NCI-H187 (cell line): ENCODE data around the gene SF3A1.
A peak's percentile ranks its signal among the peaks of the same experiment; 100 is the strongest.

Source experiments
- DNase-seq, 2 experiments: peaks; one replicate each; lab custom pipeline; 2025; lab: John Stamatoyannopoulos, UW

Gene SF3A1

GRCh38 chr22:30288419-30289140 is 68.1 kb downstream of the SF3A1 start:
- DNase-seq, result no peak

GRCh38 chr22:30287648-30288418 is 68.9 kb downstream of the SF3A1 start:
- peak; percentile 14 to 22 for DNase-seq

- DNase-seq, result no peak
Measured at GRCh38 chr22:30286813-30287647, 69.7 kb downstream of the SF3A1 start.

GRCh38 chr22:30286331-30286730 is 70.4 kb downstream of the SF3A1 start:
- DNase-seq, result no peak

GRCh38 chr22:30285846-30286200 is 70.9 kb downstream of the SF3A1 start:
- DNase-seq, result no peak

GRCh38 chr22:30285176-30285845 is 71.4 kb downstream of the SF3A1 start:
- no peak for DNase-seq

GRCh38 chr22:30284666-30285065 is 72.0 kb downstream of the SF3A1 start:
- no peak for DNase-seq

- DNase-seq, result no peak
Measured at GRCh38 chr22:30284172-30284571, 72.5 kb downstream of the SF3A1 start.

GRCh38 chr22:30283342-30283741 is 73.4 kb downstream of the SF3A1 start:
- no peak for DNase-seq

GRCh38 chr22:30282616-30283046 is 74.1 kb downstream of the SF3A1 start:
- DNase-seq, result no peak
